K562 (cell line): ENCODE measurements around the gene AIPL1. TPM values are rescaled to one million over a fixed set of nuclear protein-coding genes. Genes with fewer than 3 reads are reported as not detected.
A peak's percentile ranks its signal among the peaks of the same experiment; 100 is the strongest.

ENCODE experiments used
- ATAC-seq: fragments of 200-7000 bp; cut with Tn5 transposase; 3 replicates; pipeline ENCODE4 v1.9.1; 2020; ENCODE audit warnings: moderate library complexity
- BruUV-seq: library from RNA; stranded (reverse); fragments of 400-500 nt; replicated peaks from 2 replicates; lab custom pipeline; 2021; lab: Mats Ljungman, UMichigan
- CTCF ChIA-PET: fragments of 300-600 bp; formaldehyde crosslinking; extraction: SDS; loops from one replicate; lab custom pipeline; 2021; ENCODE audit warnings: low intra/inter-chr PET ratio; lab: Yijun Ruan, JAX
- POLR2A ChIA-PET: fragments of 300-600, 350-650 bp; sonication (Branson Sonifier 250); formaldehyde crosslinking; extraction: SDS; loops from one replicate; lab custom pipeline; 2021; ENCODE audit warnings: antibody characterized with exemption, inconsistent platforms; lab: Yijun Ruan, JAX
- DNase-seq, 4 experiments: peaks; one replicate each; pipeline versions ENCODE4 v3.0.0 to v3.0.0-alpha.2; 2011 to 2018; ENCODE audit warnings: low spot score in 3 of 4, mixed read lengths in 3 of 4; ENCODE audit errors: extremely low read depth in 1 of 4
- FAIRE-seq: peaks from 2 replicates; lab custom pipeline; 2011; peaks lifted over from hg19 to GRCh38; lab: Jason Lieb, UNC
- H2AFZ ChIP-seq: 2 replicates; pipeline ENCODE4 v1.6.0; 2011; ENCODE audit warnings: low read depth, low read length, control low read depth, inconsistent platforms
- H3K27ac ChIP-seq: fragments of 200-600 bp; 3 replicates; pipeline ENCODE4 v1.8.0; 2011; ENCODE audit warnings: low read depth, mild to moderate bottlenecking, control low read depth, inconsistent platforms, low read length, moderate library complexity, mixed read lengths; ENCODE audit errors: extremely low read depth
- H3K27me3 ChIP-seq, 2 experiments: fragments of 300-600 bp in 1 of 2; 2 replicates in 1 of 2; 3 replicates in 1 of 2; pipeline versions ENCODE4 v1.6.0 to v1.8.0; 2011; ENCODE audit warnings: inconsistent platforms in 2 of 2, low read length in 2 of 2, mild to moderate bottlenecking in 1 of 2, mixed read lengths in 1 of 2, moderate library complexity in 1 of 2; ENCODE audit not compliant: control insufficient read depth in 2 of 2, insufficient read depth in 2 of 2
- H3K36me3 ChIP-seq: fragments of 300-600 bp; 3 replicates; pipeline ENCODE4 v1.8.0; 2011; ENCODE audit warnings: mild to moderate bottlenecking, low read length, inconsistent platforms; ENCODE audit not compliant: control insufficient read depth, insufficient read depth
- H3K4me1 ChIP-seq, 2 experiments: fragments of 200-600 bp in 1 of 2; replicated peaks in 1 of 2; 2 replicates in 1 of 2; 3 replicates in 1 of 2; pipeline versions ENCODE4 v1.5.1 to v1.8.0; 2011; ENCODE audit warnings: inconsistent platforms in 2 of 2, low read length in 2 of 2, mild to moderate bottlenecking in 1 of 2, mixed read lengths in 1 of 2, moderate library complexity in 1 of 2; ENCODE audit not compliant: control insufficient read depth in 2 of 2, insufficient read depth in 2 of 2
- H3K4me2 ChIP-seq: 2 replicates; pipeline ENCODE4 v1.6.1; 2011; ENCODE audit warnings: low read length, control low read depth, inconsistent platforms, mixed read lengths; ENCODE audit not compliant: insufficient read depth
- H3K4me3 ChIP-seq: fragments of 200-600 bp; sonication (generic), shearing (Covaris generic); 2 replicates; pipeline ENCODE4 v1.5.1; 2016; ENCODE audit warnings: control low read depth, inconsistent platforms
- H3K79me2 ChIP-seq: fragments of 200-600 bp; 3 replicates; pipeline ENCODE4 v1.8.0; 2011; ENCODE audit warnings: low read length, inconsistent platforms; ENCODE audit not compliant: control insufficient read depth, insufficient read depth
- H3K9ac ChIP-seq, 2 experiments: 2 replicates each; pipeline versions ENCODE4 v1.6.0 to v1.6.1; 2011; ENCODE audit warnings: low read depth in 2 of 2, low read length in 2 of 2, control low read depth in 1 of 2, inconsistent platforms in 1 of 2, mild to moderate bottlenecking in 1 of 2, mixed read lengths in 1 of 2; ENCODE audit not compliant: insufficient read depth in 1 of 2
- H3K9me1 ChIP-seq: one replicate; pipeline ENCODE4 v1.6.0; 2011; ENCODE audit warnings: inconsistent platforms, mild to moderate bottlenecking, low read length, moderate library complexity; ENCODE audit not compliant: control insufficient read depth, insufficient read depth
- H3K9me3 ChIP-seq: replicated peaks from 2 replicates; pipeline ENCODE4 v1.5.1; 2011; ENCODE audit warnings: low read depth, low read length, inconsistent platforms; ENCODE audit not compliant: control insufficient read depth, insufficient read depth
- H4K20me1 ChIP-seq: replicated peaks from 2 replicates; pipeline ENCODE4 v1.6.1; 2011; ENCODE audit warnings: low read length, inconsistent platforms, mixed read lengths; ENCODE audit not compliant: control insufficient read depth, insufficient read depth
- ESRRA ChIP-seq: fragments of 450-650 bp; IDR thresholded peaks from 2 replicates; pipeline ENCODE4 v1.6.1; 2014; ENCODE audit warnings: low read depth, mild to moderate bottlenecking, moderate library complexity, borderline replicate concordance
- FOSL1 ChIP-seq: fragments of 200-800 bp; sonication (Bioruptor generic); conservative IDR thresholded peaks from 2 replicates; pipeline ENCODE4 v1.6.1; 2016; ENCODE audit warnings: missing genetic modification characterization, missing compliant biosample characterization
- L3MBTL2 ChIP-seq: fragments of 450-650 bp; IDR thresholded peaks from 2 replicates; pipeline ENCODE4 v1.6.1; 2016; ENCODE audit warnings: mild to moderate bottlenecking, moderate library complexity
- NR2C1 ChIP-seq, 2 experiments: fragments of 450-650 bp; IDR thresholded peaks; 2 replicates each; pipeline ENCODE4 v1.6.1; 2017; ENCODE audit warnings: mild to moderate bottlenecking in 2 of 2, antibody characterized with exemption in 1 of 2, inconsistent platforms in 1 of 2, missing compliant biosample characterization in 1 of 2, missing genetic modification characterization in 1 of 2
- NR2C2 ChIP-seq, 2 experiments: fragments of 200-800 bp in 1 of 2; sonication (Bioruptor generic) in 1 of 2; sonication (generic) in 1 of 2; formaldehyde crosslinking in 1 of 2; IDR thresholded peaks; 2 replicates each; pipeline versions ENCODE4 v1.6.1 to v1.8.0; 2016 to 2022; ENCODE audit warnings: mild to moderate bottlenecking in 1 of 2, missing compliant biosample characterization in 1 of 2, missing genetic modification characterization in 1 of 2, missing genetic modification reagents in 1 of 2
- SMARCB1 ChIP-seq: IDR thresholded peaks from 2 replicates; pipeline ENCODE4 v1.6.1; 2011; ENCODE audit warnings: improper control_type of control experiment, low read depth; ENCODE audit not compliant: insufficient read length
- SMARCE1 ChIP-seq: fragments of 450-650 bp; IDR thresholded peaks from 2 replicates; pipeline ENCODE4 v1.7.1; 2016; ENCODE audit warnings: mild to moderate bottlenecking
- THRB ChIP-seq: fragments of 450-650 bp; formaldehyde crosslinking; conservative IDR thresholded peaks from 2 replicates; pipeline ENCODE4 v1.4.0; 2022; ENCODE audit warnings: mild to moderate bottlenecking, missing genetic modification characterization
- ZBTB7A ChIP-seq: IDR thresholded peaks from 2 replicates; pipeline ENCODE4 v1.6.1; 2011; ENCODE audit warnings: low read depth, mild to moderate bottlenecking, low read length, moderate library complexity, borderline replicate concordance; ENCODE audit not compliant: control insufficient read depth
- ZC3H8 ChIP-seq: fragments of 450-650 bp; IDR thresholded peaks from 2 replicates; pipeline ENCODE4 v1.6.1; 2017
- ZNF707 ChIP-seq: fragments of 250-450 bp; sonication (Bioruptor Pico); conservative IDR thresholded peaks from 2 replicates; pipeline ENCODE4 v1.8.0; 2022; ENCODE audit warnings: inconsistent platforms, mild to moderate bottlenecking, moderate library complexity
- WGBS: fragments of 100-300 bp; shearing (Covaris generic); methylation state at CpG from one replicate; pipeline ENCODE4 v1.1.6; 2016; ENCODE audit warnings: low coverage, mixed read lengths; ENCODE audit not compliant: insufficient coverage; ENCODE audit errors: missing lambda C conversion rate; 5-methylcytosine and 5-hydroxymethylcytosine counted together
- in situ Hi-C: fragments of 300-500 bp; cut with MboI; formaldehyde crosslinking; loops from 4 replicates; pipeline ENCODE4 v1.15.0; 2018; ENCODE audit warnings: inconsistent platforms, mixed read lengths
- intact Hi-C: fragments of 100-400 bp; cut with micrococcal nuclease; formaldehyde crosslinking; loops from 2 replicates; pipeline ENCODE4 v1.14.2; 2022
- polyA plus RNA-seq, 8 experiments: library from polyadenylated mRNA; depleted of rRNA in 4 of 8; stranded (reverse) in 5 of 8; unstranded in 3 of 8; fragments of >200 nt; fragmentation: Nextera tagmentation in 2 of 8; fragmentation: Illumina TruSeq in 1 of 8; extraction: Ambion mirVana in 2 of 8; extraction: Trizol in 1 of 8; gene quantifications; 2 replicates each; pipeline versions ENCODE4 v1.2.1 to v1.2.3, GENCODE V29; 2011 to 2014; ENCODE audit warnings: inconsistent platforms in 1 of 8, missing spikeins in 1 of 8
- total RNA-seq, 7 experiments: library from RNA; depleted of rRNA in 6 of 7; stranded (reverse); fragments of >200 nt in 6 of 7; fragmentation: Illumina TruSeq in 2 of 7; extraction: Trizol in 2 of 7; gene quantifications; 2 replicates each; pipeline versions ENCODE4 v1.2.1 to v1.2.3, GENCODE V29; 2011 to 2021; ENCODE audit warnings: low replicate concordance in 1 of 7
- TF ChIP-seq, protein P1 (sequence below): fragments of 450-650 bp; IDR thresholded peaks from 2 replicates; pipeline ENCODE4 v1.6.1; 2016; ENCODE audit warnings: missing biosample characterization, missing genetic modification characterization
- TF ChIP-seq, protein P2 (sequence below): fragments of 200-800 bp; sonication (Bioruptor generic); IDR thresholded peaks from 2 replicates; pipeline ENCODE4 v1.6.1; 2017; ENCODE audit warnings: missing genetic modification characterization, missing compliant biosample characterization
- TF ChIP-seq, protein P3 (sequence below), 2 experiments: fragments of 450-650 bp in 1 of 2; sonication (generic) in 1 of 2; formaldehyde crosslinking in 1 of 2; IDR thresholded peaks in 1 of 2; conservative IDR thresholded peaks in 1 of 2; 2 replicates each; pipeline versions ENCODE4 v1.6.1 to v1.8.1; 2016 to 2023; ENCODE audit warnings: mild to moderate bottlenecking in 2 of 2, moderate library complexity in 2 of 2, inconsistent platforms in 1 of 2, missing genetic modification reagents in 1 of 2

The AIPL1 gene
- total and polyA plus RNA-seq, 9 of the 15 experiments (the other 6 are each of a cell fraction or from before 2014, with no cell fraction given) = not detected

- WGBS = 2% methylated on average over 8 of the region's 8 CpGs
- POLR2A ChIA-PET = no interaction called here
- Histone ChIP-seq H3K4me1 (peaks cover 6 to 8% of the 10 kb centered on the region in 2 experiments; a peak in 4 of 5 replicates), H3K9ac (no peak overlapping the region), H3K9me3 (no peaks in the 10 kb centered on the region), H3K9me1 (no peaks in the 10 kb centered on the region), H3K79me2 (no peaks in the 10 kb centered on the region), H4K20me1 (0 out of 2 replicates have a peak, but pooled peaks cover 7% of the 10 kb centered on the region), H3K27me3 (peaks cover 0 to 6% of the 10 kb centered on the region in 2 experiments; a peak in 1 of 5 replicates), H3K4me2 (peak overlapping the region; percentile 43; the same call in 1 of the 2 replicates), H2AFZ (no peak overlapping the region), H3K27ac (no peak overlapping the region), H3K36me3 (no peaks in the 10 kb centered on the region), H3K4me3 (no peak overlapping the region)
- in situ Hi-C loops = no loop called here
- ATAC-seq (no peak), FAIRE-seq (peak; percentile 42), DNase-seq (peak in 2 of 4 experiments; percentile 25 to 27)
- no TSS peak for BruUV-seq
- intact Hi-C loops = no loop called here
- CTCF ChIA-PET = no interaction called here
- peak; percentile 66 for TF ChIP-seq FOSL1 (tag)
- TF ChIP-seq ZNF707 = no peak
- TF ChIP-seq, protein P1, sequence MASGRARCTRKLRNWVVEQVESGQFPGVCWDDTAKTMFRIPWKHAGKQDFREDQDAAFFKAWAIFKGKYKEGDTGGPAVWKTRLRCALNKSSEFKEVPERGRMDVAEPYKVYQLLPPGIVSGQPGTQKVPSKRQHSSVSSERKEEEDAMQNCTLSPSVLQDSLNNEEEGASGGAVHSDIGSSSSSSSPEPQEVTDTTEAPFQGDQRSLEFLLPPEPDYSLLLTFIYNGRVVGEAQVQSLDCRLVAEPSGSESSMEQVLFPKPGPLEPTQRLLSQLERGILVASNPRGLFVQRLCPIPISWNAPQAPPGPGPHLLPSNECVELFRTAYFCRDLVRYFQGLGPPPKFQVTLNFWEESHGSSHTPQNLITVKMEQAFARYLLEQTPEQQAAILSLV (tag) = no peak
- TF ChIP-seq, protein P2, sequence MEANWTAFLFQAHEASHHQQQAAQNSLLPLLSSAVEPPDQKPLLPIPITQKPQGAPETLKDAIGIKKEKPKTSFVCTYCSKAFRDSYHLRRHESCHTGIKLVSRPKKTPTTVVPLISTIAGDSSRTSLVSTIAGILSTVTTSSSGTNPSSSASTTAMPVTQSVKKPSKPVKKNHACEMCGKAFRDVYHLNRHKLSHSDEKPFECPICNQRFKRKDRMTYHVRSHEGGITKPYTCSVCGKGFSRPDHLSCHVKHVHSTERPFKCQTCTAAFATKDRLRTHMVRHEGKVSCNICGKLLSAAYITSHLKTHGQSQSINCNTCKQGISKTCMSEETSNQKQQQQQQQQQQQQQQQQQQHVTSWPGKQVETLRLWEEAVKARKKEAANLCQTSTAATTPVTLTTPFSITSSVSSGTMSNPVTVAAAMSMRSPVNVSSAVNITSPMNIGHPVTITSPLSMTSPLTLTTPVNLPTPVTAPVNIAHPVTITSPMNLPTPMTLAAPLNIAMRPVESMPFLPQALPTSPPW = 0 out of 2 replicates have a peak, but pooled peaks have one; percentile 19
- no peak for TF ChIP-seq NR2C2 (CRISPR knock-in tag; IDR thresholded peaks at IDR 0.05)
- peak; percentile 46 for TF ChIP-seq NR2C2 (tag; IDR thresholded peaks at IDR 0.05)
- TF ChIP-seq L3MBTL2 = no peak
- TF ChIP-seq NR2C1 (IDR thresholded peaks at IDR 0.05) = no peak
- 0 out of 2 replicates have a peak, but pooled peaks have one; percentile 15 for TF ChIP-seq NR2C1 (tag; IDR thresholded peaks at IDR 0.05)
- TF ChIP-seq SMARCB1 = no peak
- no peak for TF ChIP-seq THRB (CRISPR knock-in tag)
- TF ChIP-seq ZBTB7A = no peak
- TF ChIP-seq, protein P3, sequence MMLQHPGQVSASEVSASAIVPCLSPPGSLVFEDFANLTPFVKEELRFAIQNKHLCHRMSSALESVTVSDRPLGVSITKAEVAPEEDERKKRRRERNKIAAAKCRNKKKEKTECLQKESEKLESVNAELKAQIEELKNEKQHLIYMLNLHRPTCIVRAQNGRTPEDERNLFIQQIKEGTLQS (IDR thresholded peaks at IDR 0.05) = peak; percentile 48; the same call in 1 of the 2 replicates
- TF ChIP-seq, protein P3 (CRISPR knock-in tag; conservative IDR thresholded peaks at IDR 0.05) = no peak
- no peak for TF ChIP-seq ZC3H8
- peak; percentile 15; the same call in 1 of the 2 replicates for TF ChIP-seq SMARCE1
- peak; percentile 81 for TF ChIP-seq ESRRA
Observed at GRCh38 chr17:6476076-6476809, 41.3 kb upstream of the AIPL1 start.
